HUES6 (cell line): ENCODE measurements around the gene MAK.
"Not testable (repeated sequence)": the region's sequence is repeated elsewhere in the genome, so short reads cannot be mapped to it uniquely, and the experiment has no call there.

Source experiments
- H3K27ac ChIP-seq: 2 replicates; pipeline ENCODE4 v1.7.0; 2013; ENCODE audit warnings: low read depth, mild to moderate bottlenecking, low read length, inconsistent platforms
- H3K27me3 ChIP-seq: 2 replicates; pipeline ENCODE4 v1.6.1; 2013; ENCODE audit warnings: low read length; ENCODE audit not compliant: control insufficient read depth, insufficient read depth
- H3K36me3 ChIP-seq: 2 replicates; pipeline ENCODE4 v1.6.1; 2013; ENCODE audit warnings: low read length; ENCODE audit not compliant: control insufficient read depth, insufficient read depth
- H3K4me1 ChIP-seq: 2 replicates; pipeline ENCODE4 v1.6.1; 2013; ENCODE audit warnings: low read length; ENCODE audit not compliant: control insufficient read depth, insufficient read depth
- H3K4me3 ChIP-seq: 2 replicates; pipeline ENCODE4 v1.5.1; 2013; ENCODE audit warnings: low read depth, low read length
- H3K9ac ChIP-seq: one replicate; pipeline ENCODE4 v1.6.1; 2013; ENCODE audit warnings: mild to moderate bottlenecking, low read length
- H3K9me3 ChIP-seq: 2 replicates; pipeline ENCODE4 v1.6.1; 2013; ENCODE audit warnings: low read depth, low read length; ENCODE audit not compliant: control insufficient read depth, insufficient read depth

The MAK gene

GRCh38 chr6:10723567-10723881 lies 114.8 kb downstream of the MAK start:
- peaks cover 19% of the 10 kb centered on the region for H3K9me3 ChIP-seq
- peak overlapping the region; percentile 97 for H3K4me3 ChIP-seq
- H3K9ac ChIP-seq, result peak overlapping the region; percentile 92
- peaks cover 37% of the 10 kb centered on the region for H3K36me3 ChIP-seq
- H3K27ac ChIP-seq, result peak overlapping the region; percentile 77
- H3K4me1 ChIP-seq, result peaks cover 21% of the 10 kb centered on the region; the same call in 1 of the 2 replicates
- H3K27me3 ChIP-seq, result no peaks in the 10 kb centered on the region

- H3K4me1 ChIP-seq, result peaks cover 21% of the 10 kb centered on the region; the same call in 1 of the 2 replicates
These were observed 115.3 kb downstream of the MAK start, which contains the start of gene TMEM14C for GRCh38 chr6:10722820-10723566. Gene TMEM14C, plus strand, starts transcription at chr6:10723070. Its CDS starts 1,544 bp downstream, at chr6:10724614.

GRCh38 chr6:10722570-10722819 lies 115.8 kb downstream of the MAK start:
- Histone ChIP-seq H3K9me3 (peaks cover 29% of the 10 kb centered on the region), H3K27ac (no peak overlapping the region)

More at GRCh38 chr6:10722820-10723566, 115.3 kb downstream of the MAK start, which contains the start of gene TMEM14C:
- H3K9ac ChIP-seq, result peak within 1 kb of the TSS; percentile 92
- peaks cover 24% of the 10 kb centered on the region for H3K9me3 ChIP-seq
- H3K36me3 ChIP-seq, result peaks cover 34% of the 10 kb centered on the region
- H3K27me3 ChIP-seq, result no peaks in the 10 kb centered on the region
- peak within 1 kb of the TSS; percentile 77 for H3K27ac ChIP-seq
- peak within 1 kb of the TSS; percentile 97 for H3K4me3 ChIP-seq

GRCh38 chr6:10721850-10722569 lies 116.3 kb downstream of the MAK start:
- peaks cover 21% of the 10 kb centered on the region; the same call in 1 of the 2 replicates for H3K4me1 ChIP-seq
- H3K27ac ChIP-seq, result no peak overlapping the region
- H3K9ac ChIP-seq, result peak overlapping the region; percentile 50
- peaks cover 25% of the 10 kb centered on the region for H3K36me3 ChIP-seq
- peaks cover 29% of the 10 kb centered on the region for H3K9me3 ChIP-seq
- peak overlapping the region; percentile 97 for H3K4me3 ChIP-seq
- H3K27me3 ChIP-seq, result no peaks in the 10 kb centered on the region

More at GRCh38 chr6:10722570-10722819, 115.8 kb downstream of the MAK start:
- Histone ChIP-seq H3K4me1 (peaks cover 21% of the 10 kb centered on the region; the same call in 1 of the 2 replicates), H3K27me3 (no peaks in the 10 kb centered on the region), H3K36me3 (peaks cover 29% of the 10 kb centered on the region), H3K9ac (peak overlapping the region; percentile 50), H3K4me3 (peak overlapping the region; percentile 97)

- H3K9ac ChIP-seq, H3K4me3 ChIP-seq: not testable (repeated sequence)
- H3K36me3 ChIP-seq, result peaks cover 17% of the 10 kb centered on the region
These were observed 117.1 kb downstream of the MAK start for GRCh38 chr6:10720960-10721849.

GRCh38 chr6:10720265-10720959 lies 117.9 kb downstream of the MAK start:
- no peak overlapping the region for H3K4me3 ChIP-seq
- H3K9ac ChIP-seq, result no peak overlapping the region
- H3K36me3 ChIP-seq, result peaks cover 9% of the 10 kb centered on the region
- peaks cover 21% of the 10 kb centered on the region; the same call in 1 of the 2 replicates for H3K4me1 ChIP-seq
- H3K27me3 ChIP-seq, result no peaks in the 10 kb centered on the region
- H3K9me3 ChIP-seq, result peaks cover 29% of the 10 kb centered on the region
- no peak overlapping the region for H3K27ac ChIP-seq

More at GRCh38 chr6:10720960-10721849, 117.1 kb downstream of the MAK start:
- Histone ChIP-seq H3K9me3 (peaks cover 29% of the 10 kb centered on the region), H3K4me1 (peaks cover 21% of the 10 kb centered on the region; the same call in 1 of the 2 replicates)
- H3K27me3 ChIP-seq, H3K27ac ChIP-seq: not testable (repeated sequence)

- no peak overlapping the region for H3K27ac ChIP-seq
- no peak overlapping the region for H3K9ac ChIP-seq
These were observed 118.4 kb downstream of the MAK start for GRCh38 chr6:10719964-10720264.

GRCh38 chr6:10719296-10719963 lies 118.9 kb downstream of the MAK start:
- Histone ChIP-seq H3K4me3 (no peak overlapping the region), H3K27ac (no peak overlapping the region)

More at GRCh38 chr6:10719964-10720264, 118.4 kb downstream of the MAK start:
- no peak overlapping the region for H3K4me3 ChIP-seq
- peaks cover 29% of the 10 kb centered on the region for H3K9me3 ChIP-seq
- no peaks in the 10 kb centered on the region for H3K27me3 ChIP-seq
- H3K36me3 ChIP-seq, result peaks cover 4% of the 10 kb centered on the region; the same call in 1 of the 2 replicates
- H3K4me1 ChIP-seq, result peaks cover 21% of the 10 kb centered on the region; the same call in 1 of the 2 replicates

GRCh38 chr6:10713962-10714361 lies 124.4 kb downstream of the MAK start:
- no peak overlapping the region for H3K27ac ChIP-seq
- peaks cover 21% of the 10 kb centered on the region for H3K36me3 ChIP-seq
- H3K4me3 ChIP-seq, result no peak overlapping the region

More at GRCh38 chr6:10719296-10719963, 118.9 kb downstream of the MAK start:
- H3K9ac ChIP-seq, result no peak overlapping the region
- peaks cover 17% of the 10 kb centered on the region; the same call in 1 of the 2 replicates for H3K4me1 ChIP-seq
- H3K27me3 ChIP-seq, result no peaks in the 10 kb centered on the region
- H3K36me3 ChIP-seq, result peaks cover 4% of the 10 kb centered on the region; the same call in 1 of the 2 replicates
- peaks cover 29% of the 10 kb centered on the region for H3K9me3 ChIP-seq

More at GRCh38 chr6:10713962-10714361, 124.4 kb downstream of the MAK start:
- H3K9ac ChIP-seq, result no peak overlapping the region
- no peaks in the 10 kb centered on the region for H3K27me3 ChIP-seq
- H3K9me3 ChIP-seq, result peaks cover 15% of the 10 kb centered on the region
- no peaks in the 10 kb centered on the region for H3K4me1 ChIP-seq
